Hepatocyte (in vitro differentiated cells): ENCODE measurements around the gene BET1L. TPM values are rescaled to one million over a fixed set of nuclear protein-coding genes. Genes with fewer than 3 reads are reported as not detected.

Source experiments
- DNase-seq: peaks from one replicate; pipeline ENCODE4 v3.0.0-alpha.2; 2016; ENCODE audit warnings: low spot score
- H2AFZ ChIP-seq: fragments of 200-600 bp; sonication (generic); 2 replicates; pipeline ENCODE4 v1.6.0; 2016; ENCODE audit warnings: antibody characterized with exemption, mild to moderate bottlenecking
- H3K27ac ChIP-seq: fragments of 200-600 bp; sonication (generic); 2 replicates; pipeline ENCODE4 v1.5.1; 2016; ENCODE audit warnings: mild to moderate bottlenecking
- H3K27me3 ChIP-seq: fragments of 200-600 bp; sonication (generic); 2 replicates; pipeline ENCODE4 v1.6.1; 2016
- H3K36me3 ChIP-seq: fragments of 200-600 bp; sonication (generic); replicated peaks from 2 replicates; pipeline ENCODE4 v1.5.1; 2016; ENCODE audit warnings: low read depth; ENCODE audit not compliant: insufficient read depth
- H3K4me1 ChIP-seq: fragments of 200-600 bp; sonication (generic); 2 replicates; pipeline ENCODE4 v1.5.1; 2016; ENCODE audit warnings: mild to moderate bottlenecking, moderate library complexity; ENCODE audit not compliant: insufficient read depth
- H3K4me2 ChIP-seq: fragments of 200-600 bp; sonication (generic); 2 replicates; pipeline ENCODE4 v1.6.0; 2016
- H3K4me3 ChIP-seq: fragments of 200-600 bp; sonication (generic); 2 replicates; pipeline ENCODE4 v1.5.1; 2016; ENCODE audit warnings: mild to moderate bottlenecking
- H3K79me2 ChIP-seq: fragments of 200-600 bp; sonication (generic); 2 replicates; pipeline ENCODE4 v1.6.0; 2017; ENCODE audit warnings: mild to moderate bottlenecking
- H3K9me2 ChIP-seq: fragments of 200-600 bp; sonication (generic); replicated peaks from 2 replicates; pipeline ENCODE4 v1.6.0; 2017; ENCODE audit warnings: mild to moderate bottlenecking; ENCODE audit not compliant: insufficient read depth
- H3K9me3 ChIP-seq: fragments of 200-600 bp; sonication (generic); 2 replicates; pipeline ENCODE4 v1.5.1; 2016; ENCODE audit warnings: low read depth, mild to moderate bottlenecking
- H4K20me1 ChIP-seq: fragments of 200-600 bp; sonication (generic); 2 replicates; pipeline ENCODE4 v1.6.0; 2016; ENCODE audit warnings: mild to moderate bottlenecking; ENCODE audit not compliant: insufficient read depth, poor library complexity, severe bottlenecking
- CTCF ChIP-seq: fragments of 200-600 bp; sonication (generic); IDR thresholded peaks from 2 replicates; pipeline ENCODE4 v1.5.1; 2016; ENCODE audit warnings: antibody characterized with exemption, mild to moderate bottlenecking; ENCODE audit not compliant: poor library complexity
- EZH2 ChIP-seq: fragments of 200-600 bp; sonication (generic); IDR thresholded peaks from 2 replicates; pipeline ENCODE4 v1.6.1; 2016; ENCODE audit warnings: antibody characterized with exemption, mild to moderate bottlenecking, borderline replicate concordance
- EZH2phosphoT487 ChIP-seq: fragments of 200-600 bp; sonication (generic); IDR thresholded peaks from one replicate; pipeline ENCODE4 v1.6.1; 2018; ENCODE audit warnings: antibody characterized with exemption, mild to moderate bottlenecking, low read depth, moderate library complexity; ENCODE audit not compliant: unreplicated experiment, severe bottlenecking
- WGBS: methylation state at CpG from one replicate; pipeline ENCODE4 v1.1.6; 2016; ENCODE audit warnings: low lambda C conversion rate; ENCODE audit errors: missing lambda C conversion rate; 5-methylcytosine and 5-hydroxymethylcytosine counted together
- polyA plus RNA-seq: library from polyadenylated mRNA; unstranded; fragments of >200 nt; fragmentation: Nextera tagmentation; extraction: Ambion mirVana; gene quantifications from 2 replicates; pipeline ENCODE4 v1.2.1, GENCODE V29; 2016
- total RNA-seq: library from RNA; depleted of rRNA; stranded (reverse); fragments of >200 nt; gene quantifications from 2 replicates; pipeline ENCODE4 v1.2.3, GENCODE V29; 2014

The BET1L gene
- total and polyA plus RNA-seq, 2 experiments from 2014 or later = 33.9 to 70.5 TPM

DNA sequence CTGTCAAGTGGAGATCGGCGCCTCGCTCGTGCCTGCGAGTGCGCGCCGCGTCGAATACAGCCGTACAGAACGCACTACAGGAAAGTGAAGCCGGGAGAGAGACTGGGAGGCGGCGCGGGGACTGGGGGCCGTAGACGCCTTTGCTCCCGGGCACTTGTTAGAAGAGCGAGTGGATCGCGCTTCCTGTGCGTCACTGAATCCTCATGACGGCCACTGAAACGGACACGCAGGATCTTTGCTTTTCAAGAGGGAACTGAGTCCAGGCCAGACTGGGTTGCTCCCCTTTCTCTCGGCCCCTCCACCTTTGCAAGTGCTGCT is 623 bp upstream of the BET1L start:
- DNase-seq = no peak
- peak overlapping the region; percentile 43 for H2AFZ ChIP-seq
- no peaks in the 10 kb centered on the region for H3K9me2 ChIP-seq
- peaks cover 43% of the 10 kb centered on the region for H4K20me1 ChIP-seq
- peaks cover 68% of the 10 kb centered on the region for H3K79me2 ChIP-seq
- H3K27ac ChIP-seq = peak overlapping the region; percentile 99
- H3K36me3 ChIP-seq = no peaks in the 10 kb centered on the region
- TF ChIP-seq CTCF = no peak
- no peak for TF ChIP-seq EZH2phosphoT487
- TF ChIP-seq EZH2 = no peak
- H3K4me3 ChIP-seq = peak overlapping the region; percentile 52
- H3K27me3 ChIP-seq = no peaks in the 10 kb centered on the region
- peak overlapping the region; percentile 98 for H3K4me2 ChIP-seq
- no peaks in the 10 kb centered on the region for H3K9me3 ChIP-seq
- 1% methylated on average over 27 of the region's 27 CpGs for WGBS
- H3K4me1 ChIP-seq = peaks cover 26% of the 10 kb centered on the region

GRCh38 chr11:206526-207207 is 532 bp downstream of the BET1L start:
- Histone ChIP-seq H2AFZ (no peak overlapping the region), H3K79me2 (peaks cover 67% of the 10 kb centered on the region), H3K27ac (peak overlapping the region; percentile 94), H3K9me2 (no peaks in the 10 kb centered on the region), H3K36me3 (no peaks in the 10 kb centered on the region), H3K4me3 (peak overlapping the region; percentile 69), H3K4me1 (peaks cover 26% of the 10 kb centered on the region), H3K4me2 (peak overlapping the region; percentile 100), H3K9me3 (no peaks in the 10 kb centered on the region), H3K27me3 (no peaks in the 10 kb centered on the region), H4K20me1 (peaks cover 50% of the 10 kb centered on the region)
- no peak for TF ChIP-seq CTCF
- TF ChIP-seq EZH2 = no peak
- no peak for TF ChIP-seq EZH2phosphoT487
- WGBS = 8% methylated on average over 36 of the region's 39 CpGs
- DNase-seq = peak; percentile 54

DNA sequence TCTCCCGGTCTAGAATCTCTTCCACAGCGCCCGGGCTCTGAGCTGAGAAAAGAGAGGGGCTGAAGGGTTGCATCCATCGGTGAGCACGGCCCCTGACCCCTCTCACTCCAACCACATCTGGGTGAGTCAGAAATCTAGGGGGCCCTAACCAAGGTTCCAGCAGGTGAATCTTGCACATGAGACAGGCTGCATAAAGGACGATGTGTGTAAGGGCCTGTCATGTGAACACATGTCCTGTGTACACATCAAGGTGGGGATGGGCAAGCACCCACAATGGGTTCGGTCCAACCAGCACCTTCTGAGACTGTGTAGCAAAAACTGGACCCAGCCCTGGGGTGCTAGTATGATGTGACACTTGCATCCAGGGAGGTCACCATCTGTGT is 1.2 kb downstream of the BET1L start:
- Histone ChIP-seq H3K36me3 (no peaks in the 10 kb centered on the region), H3K4me2 (peak overlapping the region; percentile 100), H3K4me3 (peak overlapping the region; percentile 69), H3K79me2 (peaks cover 62% of the 10 kb centered on the region), H3K27me3 (no peaks in the 10 kb centered on the region), H2AFZ (no peak overlapping the region), H3K4me1 (peaks cover 26% of the 10 kb centered on the region), H3K9me2 (no peaks in the 10 kb centered on the region), H3K27ac (peak overlapping the region; percentile 94), H3K9me3 (no peaks in the 10 kb centered on the region), H4K20me1 (peaks cover 50% of the 10 kb centered on the region)
- WGBS = 90% methylated on average over 7 of the region's 7 CpGs
- no peak for DNase-seq
- TF ChIP-seq EZH2phosphoT487 (no peak), EZH2 (no peak), CTCF (no peak)
